Naive thymus-derived CD4-positive, alpha-beta T cell (primary cell): ENCODE results near the gene BACH1. TPM values are rescaled to one million over a fixed set of nuclear protein-coding genes. Genes with fewer than 3 reads are reported as not detected.
A peak's percentile ranks its signal among the peaks of the same experiment; 100 is the strongest.

ENCODE experiments used
- ATAC-seq: fragments of 150-1000 bp; cut with Tn5 transposase; 2 replicates; pipeline ENCODE4 v1.10.0; 2021; ENCODE audit warnings: mild to moderate bottlenecking, moderate library complexity
- CTCF ChIA-PET: fragments of 350-600 bp; sonication (Branson Sonifier 250); formaldehyde crosslinking; loops from one replicate; lab custom pipeline; 2021; ENCODE audit warnings: antibody characterized with exemption; lab: Charles Lee
- POLR2A ChIA-PET: fragments of 350-600 bp; sonication (Branson Sonifier 250); formaldehyde crosslinking; loops from one replicate; lab custom pipeline; 2021; ENCODE audit warnings: antibody characterized with exemption, inconsistent platforms; lab: Charles Lee
- DNase-seq, 9 donors: peaks; one replicate each; pipeline versions ENCODE4 v3.0.0 to v3.0.0-alpha.2; 2020 to 2022; ENCODE audit warnings: mixed read lengths in 1 of 9
- H3K27ac ChIP-seq: one replicate; pipeline ENCODE4 v1.7.0; 2013; ENCODE audit warnings: mild to moderate bottlenecking, low read depth, low read length, moderate library complexity
- H3K27me3 ChIP-seq, 2 donors: one replicate each; pipeline ENCODE4 v1.7.0; 2013; ENCODE audit warnings: low read length in 2 of 2, mild to moderate bottlenecking in 2 of 2, moderate library complexity in 2 of 2; ENCODE audit not compliant: control insufficient read depth in 2 of 2, insufficient read depth in 2 of 2
- H3K36me3 ChIP-seq, 3 experiments: 1 replicate in 2 of 3; 2 replicates in 1 of 3; pipeline ENCODE4 v1.7.0; 2013; ENCODE audit warnings: low read length in 3 of 3, mild to moderate bottlenecking in 3 of 3, moderate library complexity in 1 of 3; ENCODE audit not compliant: insufficient read depth in 3 of 3, control insufficient read depth in 2 of 3
- H3K4me1 ChIP-seq, 2 donors: one replicate each; pipeline ENCODE4 v1.7.0; 2013; ENCODE audit warnings: low read length in 2 of 2, mild to moderate bottlenecking in 2 of 2, moderate library complexity in 1 of 2; ENCODE audit not compliant: control insufficient read depth in 2 of 2, insufficient read depth in 2 of 2
- H3K4me3 ChIP-seq: 2 replicates; pipeline ENCODE4 v1.7.0; 2013; ENCODE audit warnings: mild to moderate bottlenecking, low read length
- H3K9me3 ChIP-seq, 3 experiments: 1 replicate in 2 of 3; 2 replicates in 1 of 3; pipeline ENCODE4 v1.7.0; 2013; ENCODE audit warnings: low read length in 3 of 3; ENCODE audit not compliant: control insufficient read depth in 2 of 3
- H3K27ac Mint-ChIP-seq, 9 donors: one replicate each; pipeline ENCODE4 v1.8.0; 2020 to 2022; ENCODE audit warnings: mixed read lengths in 9 of 9, mild to moderate bottlenecking in 8 of 9, moderate library complexity in 5 of 9, inconsistent platforms in 2 of 9
- H3K27me3 Mint-ChIP-seq, 5 donors: one replicate each; pipeline ENCODE4 v1.8.0; 2021 to 2022; ENCODE audit warnings: mixed read lengths in 5 of 5, mild to moderate bottlenecking in 1 of 5
- H3K36me3 Mint-ChIP-seq, 5 donors: one replicate each; pipeline ENCODE4 v1.8.0; 2020 to 2022; ENCODE audit warnings: mixed read lengths in 5 of 5, mild to moderate bottlenecking in 3 of 5, inconsistent platforms in 1 of 5
- H3K4me1 Mint-ChIP-seq, 7 donors: one replicate each; pipeline ENCODE4 v1.8.0; 2020 to 2022; ENCODE audit warnings: mixed read lengths in 7 of 7, mild to moderate bottlenecking in 3 of 7, inconsistent platforms in 1 of 7
- H3K4me3 Mint-ChIP-seq, 10 donors: one replicate each; pipeline ENCODE4 v1.8.0; 2020 to 2022; ENCODE audit warnings: mild to moderate bottlenecking in 10 of 10, mixed read lengths in 10 of 10, moderate library complexity in 6 of 10, inconsistent platforms in 2 of 10
- H3K9me3 Mint-ChIP-seq, 11 donors: one replicate each; pipeline ENCODE4 v1.8.0; 2020 to 2022; ENCODE audit warnings: mixed read lengths in 11 of 11, mild to moderate bottlenecking in 4 of 11, inconsistent platforms in 1 of 11, moderate library complexity in 1 of 11
- intact Hi-C, 2 donors: fragments of 100-400 bp; cut with micrococcal nuclease; formaldehyde crosslinking; loops; one replicate each; pipeline ENCODE4 v1.15.1; 2023
- polyA plus RNA-seq, 2 donors: library from polyadenylated mRNA; unstranded; fragments of 300-500 nt; fragmentation: Illumina TruSeq; gene quantifications; one replicate each; pipeline ENCODE4 v1.2.3, GENCODE V29; 2021
- total RNA-seq, 6 experiments: library from RNA in 5 of 6; stranded (reverse) in 5 of 6; gene quantifications; 1 replicate in 5 of 6; 2 replicates in 1 of 6; pipeline ENCODE4 v1.2.3 and lab custom pipeline; 2021 to 2026

BACH1 gene
- total and polyA plus RNA-seq, 7 experiments from 2014 or later: 22.6 to 95.6 (median 42.0) TPM

GRCh38 chr21:29333406-29333805 is 34.7 kb downstream of the BACH1 start:
- H3K9me3 ChIP-seq: no peaks in the 10 kb centered on the region
- no peak overlapping the region for H3K27ac ChIP-seq
- CTCF ChIA-PET: no interaction called here
- H3K4me3 ChIP-seq: no peak overlapping the region
- Mint-ChIP-seq H3K27me3 (no peaks in the 10 kb centered on the region), H3K36me3 (peaks cover 1 to 42% (median 22%) of the 10 kb centered on the region in 5 donors), H3K4me3 (no peak overlapping the region), H3K4me1 (peaks cover 4 to 13% (median 6%) of the 10 kb centered on the region in 7 donors), H3K9me3 (no peaks in the 10 kb centered on the region), H3K27ac (no peak overlapping the region)
- no peaks in the 10 kb centered on the region for H3K36me3 ChIP-seq
- DNase-seq: no peak
- H3K4me1 ChIP-seq: no peaks in the 10 kb centered on the region
- intact Hi-C loops: no loop called here
- POLR2A ChIA-PET: no interaction called here
- no peaks in the 10 kb centered on the region for H3K27me3 ChIP-seq
- ATAC-seq: no peak

- ATAC-seq: peak; percentile 67
- H3K27ac ChIP-seq: no peak overlapping the region
- DNase-seq: no peak
- no peak overlapping the region for H3K4me3 ChIP-seq
- no peaks in the 10 kb centered on the region for H3K9me3 ChIP-seq
- Mint-ChIP-seq H3K36me3 (peaks cover 0 to 41% (median 22%) of the 10 kb centered on the region in 5 donors), H3K27ac (no peak overlapping the region), H3K4me3 (no peak overlapping the region), H3K27me3 (no peaks in the 10 kb centered on the region), H3K4me1 (peaks cover 4 to 15% (median 6%) of the 10 kb centered on the region in 7 donors), H3K9me3 (no peaks in the 10 kb centered on the region)
- POLR2A ChIA-PET: no interaction called here
- H3K4me1 ChIP-seq: no peaks in the 10 kb centered on the region
- H3K27me3 ChIP-seq: no peaks in the 10 kb centered on the region
- CTCF ChIA-PET: interaction anchor here (0.6 to 1.1 kb wide), 2 partner anchors 14 to 215 kb away, joined by 3 read pairs; no protein-coding TSS in a partner anchor
- intact Hi-C loops: no loop called here
- no peaks in the 10 kb centered on the region for H3K36me3 ChIP-seq
These were observed 36.2 kb downstream of the BACH1 start for GRCh38 chr21:29334717-29335428.

- Mint-ChIP-seq H3K27ac (peak overlapping the region in 1 of 9 donors; percentile 25), H3K4me3 (no peak overlapping the region), H3K27me3 (no peaks in the 10 kb centered on the region), H3K9me3 (no peaks in the 10 kb centered on the region), H3K36me3 (peaks cover 2 to 36% (median 22%) of the 10 kb centered on the region in 5 donors), H3K4me1 (peaks cover 4 to 15% (median 6%) of the 10 kb centered on the region in 7 donors)
- ATAC-seq (no peak), DNase-seq (no peak)
- POLR2A ChIA-PET: no interaction called here
- H3K4me1 ChIP-seq: no peaks in the 10 kb centered on the region
- H3K27ac ChIP-seq: no peak overlapping the region
- CTCF ChIA-PET: interaction anchor here (0.6 to 1.1 kb wide), 2 partner anchors 13 to 216 kb away, joined by 3 read pairs; no protein-coding TSS in a partner anchor
- H3K4me3 ChIP-seq: no peak overlapping the region
- intact Hi-C loops: no loop called here
- no peaks in the 10 kb centered on the region for H3K9me3 ChIP-seq
- no peaks in the 10 kb centered on the region for H3K36me3 ChIP-seq
- no peaks in the 10 kb centered on the region for H3K27me3 ChIP-seq
These were observed 37.0 kb downstream of the BACH1 start for GRCh38 chr21:29335720-29336119.

- peaks cover 4 to 25% (median 15%) of the 10 kb centered on the region in 5 donors for H3K36me3 Mint-ChIP-seq
- ChIA-PET CTCF (interaction anchor here (1.0 kb wide), 1 partner anchor 10 kb away, joined by 3 read pairs; no protein-coding TSS in a partner anchor), POLR2A (no interaction called here)
- H3K36me3 ChIP-seq: peaks cover 0 to 13% (median 0%) of the 10 kb centered on the region in 3 experiments
- no peak overlapping the region for H3K4me3 ChIP-seq
- no peaks in the 10 kb centered on the region for H3K9me3 Mint-ChIP-seq
- H3K27ac ChIP-seq: no peak overlapping the region
- H3K27me3 ChIP-seq: no peaks in the 10 kb centered on the region
- no peak overlapping the region for H3K27ac Mint-ChIP-seq
- DNase-seq (no peak), ATAC-seq (no peak)
- no peak overlapping the region for H3K4me3 Mint-ChIP-seq
- no peaks in the 10 kb centered on the region for H3K4me1 ChIP-seq
- H3K9me3 ChIP-seq: no peaks in the 10 kb centered on the region
- intact Hi-C loops: no loop called here
- H3K4me1 Mint-ChIP-seq: peaks cover 4 to 15% (median 7%) of the 10 kb centered on the region in 7 donors
- H3K27me3 Mint-ChIP-seq: no peaks in the 10 kb centered on the region
These were observed 39.5 kb downstream of the BACH1 start for GRCh38 chr21:29338256-29338655.

- ChIA-PET CTCF (interaction anchor here (0.6 to 1.2 kb wide), 2 partner anchors 8 to 15 kb away, joined by 4 to 6 read pairs; no protein-coding TSS in a partner anchor), POLR2A (interaction anchor here (0.6 kb wide), 1 partner anchor 539 kb away, joined by 4 read pairs; no protein-coding TSS in a partner anchor)
- Mint-ChIP-seq H3K27me3 (no peaks in the 10 kb centered on the region), H3K36me3 (peaks cover 4 to 25% (median 10%) of the 10 kb centered on the region in 5 donors), H3K9me3 (no peaks in the 10 kb centered on the region), H3K27ac (peak overlapping the region in 3 of 9 donors; percentile 4 to 66 (median 63)), H3K4me1 (peaks cover 3 to 20% (median 6%) of the 10 kb centered on the region in 7 donors), H3K4me3 (no peak overlapping the region)
- Histone ChIP-seq H3K4me3 (no peak overlapping the region), H3K4me1 (no peaks in the 10 kb centered on the region), H3K27ac (no peak overlapping the region), H3K27me3 (no peaks in the 10 kb centered on the region), H3K9me3 (no peaks in the 10 kb centered on the region), H3K36me3 (peaks cover 0 to 13% (median 0%) of the 10 kb centered on the region in 3 experiments)
- ATAC-seq (no peak), DNase-seq (no peak)
- intact Hi-C loops: no loop called here
These were observed 41.5 kb downstream of the BACH1 start for GRCh38 chr21:29340228-29340627.

GRCh38 chr21:29342363-29342957 is 43.7 kb downstream of the BACH1 start:
- no peak overlapping the region for H3K4me3 Mint-ChIP-seq
- no peak overlapping the region for H3K4me3 ChIP-seq
- no peaks in the 10 kb centered on the region for H3K27me3 Mint-ChIP-seq
- peaks cover 0 to 17% (median 8%) of the 10 kb centered on the region in 5 donors for H3K36me3 Mint-ChIP-seq
- no peaks in the 10 kb centered on the region for H3K4me1 ChIP-seq
- no peaks in the 10 kb centered on the region for H3K27me3 ChIP-seq
- intact Hi-C loops: no loop called here
- H3K9me3 Mint-ChIP-seq: no peaks in the 10 kb centered on the region
- CTCF ChIA-PET: interaction anchor here (0.6 to 0.9 kb wide), 2 partner anchors 25 to 111 kb away, joined by 3 read pairs; no protein-coding TSS in a partner anchor
- DNase-seq (peak in 1 of 9 donors; percentile 38), ATAC-seq (peak; percentile 62)
- peaks cover 0 to 20% (median 6%) of the 10 kb centered on the region in 7 donors for H3K4me1 Mint-ChIP-seq
- POLR2A ChIA-PET: interaction anchor here (0.5 to 0.8 kb wide), 2 partner anchors 21 to 26 kb away, joined by 3 to 5 read pairs; no protein-coding TSS in a partner anchor
- peak overlapping the region in 2 of 9 donors; percentile 39 to 52 for H3K27ac Mint-ChIP-seq
- H3K27ac ChIP-seq: no peak overlapping the region
- H3K9me3 ChIP-seq: no peaks in the 10 kb centered on the region
- peaks cover 0 to 13% (median 0%) of the 10 kb centered on the region in 3 experiments for H3K36me3 ChIP-seq
